GM23338 (cell line): ENCODE measurements around the gene TSPAN7. TPM values are rescaled to one million over a fixed set of nuclear protein-coding genes. Genes with fewer than 3 reads are reported as not detected.

Experiments used
- ATAC-seq: fragments of 200-7000 bp; cut with Tn5 transposase; 3 replicates; pipeline ENCODE4 v1.9.1; 2020
- DNase-seq: peaks from one replicate; pipeline ENCODE4 v3.0.0-alpha.2; 2015; ENCODE audit warnings: low spot score
- H2AFZ ChIP-seq: fragments of 200-600 bp; sonication (generic); 2 replicates; pipeline ENCODE4 v1.8.0; 2016; ENCODE audit warnings: antibody characterized with exemption, mild to moderate bottlenecking, moderate library complexity
- H3F3A ChIP-seq: fragments of 200-600 bp; sonication (generic); replicated peaks from 2 replicates; pipeline ENCODE4 v1.8.0; 2017; ENCODE audit warnings: antibody characterized with exemption, mixed run types, low read depth
- H3K27ac ChIP-seq: fragments of 200-600 bp; sonication (generic); 2 replicates; pipeline ENCODE4 v1.6.1; 2016; ENCODE audit warnings: low read depth
- H3K27me3 ChIP-seq: fragments of 200-600 bp; sonication (generic); 2 replicates; pipeline ENCODE4 v1.8.0; 2016; ENCODE audit warnings: mild to moderate bottlenecking, mixed run types, moderate library complexity; ENCODE audit not compliant: insufficient read depth
- H3K36me3 ChIP-seq: fragments of 200-600 bp; sonication (generic); 2 replicates; pipeline ENCODE4 v1.8.0; 2016; ENCODE audit warnings: mild to moderate bottlenecking; ENCODE audit not compliant: insufficient read depth
- H3K4me1 ChIP-seq: fragments of 200-600 bp; sonication (generic); 2 replicates; pipeline ENCODE4 v1.8.0; 2016; ENCODE audit warnings: mild to moderate bottlenecking, moderate library complexity; ENCODE audit not compliant: insufficient read depth
- H3K4me2 ChIP-seq: fragments of 200-600 bp; sonication (generic); 2 replicates; pipeline ENCODE4 v1.7.1; 2017; ENCODE audit warnings: mixed run types
- H3K4me3 ChIP-seq: fragments of 200-600 bp; sonication (generic); 2 replicates; pipeline ENCODE4 v1.6.1; 2016; ENCODE audit warnings: mixed run types
- H3K79me2 ChIP-seq: fragments of 200-600 bp; sonication (generic); replicated peaks from 2 replicates; pipeline ENCODE4 v1.8.0; 2017; ENCODE audit warnings: mild to moderate bottlenecking; ENCODE audit not compliant: insufficient read depth
- H3K9me2 ChIP-seq: fragments of 200-600 bp; sonication (generic); 2 replicates; pipeline ENCODE4 v1.8.0; 2017; ENCODE audit not compliant: insufficient read depth
- H4K20me1 ChIP-seq: fragments of 200-600 bp; sonication (generic); replicated peaks from 2 replicates; pipeline ENCODE4 v1.8.0; 2017; ENCODE audit warnings: mild to moderate bottlenecking; ENCODE audit not compliant: insufficient read depth
- H3K27ac Mint-ChIP-seq: 2 replicates; pipeline ENCODE4 v1.8.0; 2020; ENCODE audit warnings: inconsistent platforms, mild to moderate bottlenecking, moderate library complexity, mixed read lengths
- H3K27me3 Mint-ChIP-seq: 3 replicates; pipeline ENCODE4 v1.8.0; 2022; ENCODE audit warnings: low read depth, mild to moderate bottlenecking, moderate library complexity, mixed read lengths, inconsistent platforms; ENCODE audit not compliant: insufficient read depth, poor library complexity
- H3K36me3 Mint-ChIP-seq: 3 replicates; pipeline ENCODE4 v1.8.0; 2021; ENCODE audit warnings: low read depth, mild to moderate bottlenecking, inconsistent platforms, moderate library complexity, mixed read lengths
- H3K4me1 Mint-ChIP-seq: 3 replicates; pipeline ENCODE4 v1.8.0; 2020; ENCODE audit warnings: mild to moderate bottlenecking, inconsistent platforms, mixed read lengths
- H3K4me3 Mint-ChIP-seq: 3 replicates; pipeline ENCODE4 v1.8.0; 2021; ENCODE audit warnings: moderate library complexity, mild to moderate bottlenecking, inconsistent platforms, mixed read lengths
- H3K9me3 Mint-ChIP-seq: 3 replicates; pipeline ENCODE4 v1.8.0; 2020; ENCODE audit warnings: moderate library complexity, mild to moderate bottlenecking, inconsistent platforms, mixed read lengths
- CREB1 ChIP-seq: fragments of 250-450 bp; sonication (Bioruptor Pico); IDR thresholded peaks from 2 replicates; pipeline ENCODE4 v1.5.0; 2020; ENCODE audit warnings: low read depth, mild to moderate bottlenecking, moderate library complexity
- EZH2 ChIP-seq: fragments of 200-600 bp; sonication (generic); IDR thresholded peaks from one replicate; pipeline ENCODE4 v1.8.0; 2017; ENCODE audit warnings: antibody characterized with exemption, mild to moderate bottlenecking, low read depth; ENCODE audit not compliant: unreplicated experiment
- EZH2phosphoT487 ChIP-seq: fragments of 200-600 bp; sonication (generic); IDR thresholded peaks from one replicate; pipeline ENCODE4 v1.8.1; 2018; ENCODE audit warnings: antibody characterized with exemption; ENCODE audit not compliant: unreplicated experiment
- JUNB ChIP-seq: IDR thresholded peaks from one replicate; pipeline ENCODE4 v1.6.1; 2016; ENCODE audit warnings: antibody characterized with exemption; ENCODE audit not compliant: unreplicated experiment
- NANOG ChIP-seq: IDR thresholded peaks from 2 replicates; pipeline ENCODE4 v1.6.1; 2016; ENCODE audit warnings: antibody characterized with exemption, borderline replicate concordance
- POLR2AphosphoS5 ChIP-seq: IDR thresholded peaks from 2 replicates; pipeline ENCODE4 v1.6.1; 2016; ENCODE audit warnings: antibody characterized with exemption, low read depth
- STAT1 ChIP-seq: IDR thresholded peaks from one replicate; pipeline ENCODE4 v1.6.1; 2016; ENCODE audit warnings: antibody characterized with exemption; ENCODE audit not compliant: unreplicated experiment
- ZNF114 ChIP-seq: fragments of 250-450 bp; sonication (Bioruptor Pico); IDR thresholded peaks from 2 replicates; pipeline ENCODE4 v1.5.0; 2020; ENCODE audit warnings: mild to moderate bottlenecking, moderate library complexity
- ZNF331 ChIP-seq: fragments of 250-450 bp; sonication (Bioruptor Pico); IDR thresholded peaks from 2 replicates; pipeline ENCODE4 v1.5.0; 2020; ENCODE audit warnings: low read depth, mild to moderate bottlenecking, moderate library complexity
- polyA plus RNA-seq: library from polyadenylated mRNA; unstranded; fragments of >200 nt; fragmentation: Nextera tagmentation; extraction: Ambion mirVana; gene quantifications from 2 replicates; pipeline ENCODE4 v1.2.1, GENCODE V29; 2016
- total RNA-seq: library from RNA; depleted of rRNA; stranded (reverse); fragments of >200 nt; shearing (Covaris generic); gene quantifications from 2 replicates; pipeline ENCODE4 v1.2.3, GENCODE V29; 2014
- TF ChIP-seq, protein P1 (sequence below): fragments of 250-450 bp; sonication (Bioruptor Pico); IDR thresholded peaks from 2 replicates; pipeline ENCODE4 v1.5.0; 2020; ENCODE audit warnings: mild to moderate bottlenecking, moderate library complexity
- TF ChIP-seq, protein P2 (sequence below): IDR thresholded peaks from 2 replicates; pipeline ENCODE4 v1.6.1; 2016; ENCODE audit warnings: antibody characterized with exemption
- TF ChIP-seq, protein P3 (sequence below): IDR thresholded peaks from one replicate; pipeline ENCODE4 v1.6.1; 2018; ENCODE audit warnings: antibody characterized with exemption; ENCODE audit not compliant: unreplicated experiment

The TSPAN7 gene
- total and polyA plus RNA-seq, 2 experiments from 2014 or later, result 7.2 to 11.5 TPM

DNA sequence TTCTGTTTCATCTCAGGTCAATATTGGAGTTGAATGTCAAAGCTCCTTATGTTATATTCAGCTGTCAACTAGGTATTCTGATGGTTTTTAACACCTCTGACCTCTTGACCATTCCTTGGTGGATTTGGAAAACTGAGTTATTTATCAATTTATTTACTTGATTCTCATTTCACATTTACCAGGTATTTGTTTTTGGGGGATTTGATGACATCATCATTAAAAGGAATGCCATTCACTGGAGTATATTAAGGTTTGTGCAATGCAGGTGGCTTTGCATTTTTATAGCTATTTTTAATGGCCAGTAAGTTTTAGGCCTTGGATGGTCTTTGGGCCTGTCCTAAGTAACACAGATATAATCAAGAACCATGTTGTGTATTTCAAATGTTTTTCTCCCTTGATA is 67.2 kb downstream of the TSPAN7 start:
- H3K9me3 Mint-ChIP-seq, result no peaks in the 10 kb centered on the region
- Histone ChIP-seq H4K20me1 (no peaks in the 10 kb centered on the region), H3K36me3 (no peaks in the 10 kb centered on the region), H3F3A (no peaks in the 10 kb centered on the region), H3K4me1 (no peaks in the 10 kb centered on the region), H3K79me2 (no peaks in the 10 kb centered on the region), H3K9me2 (no peaks in the 10 kb centered on the region), H3K4me3 (no peak overlapping the region), H3K27me3 (no peaks in the 10 kb centered on the region), H2AFZ (no peak overlapping the region), H3K4me2 (no peak overlapping the region), H3K27ac (no peak overlapping the region)
- no peak for TF ChIP-seq ZNF331 (CRISPR knock-in tag)
- no peak for TF ChIP-seq NANOG
- TF ChIP-seq EZH2phosphoT487, result no peak
- no peak for TF ChIP-seq STAT1
- TF ChIP-seq, protein P1, sequence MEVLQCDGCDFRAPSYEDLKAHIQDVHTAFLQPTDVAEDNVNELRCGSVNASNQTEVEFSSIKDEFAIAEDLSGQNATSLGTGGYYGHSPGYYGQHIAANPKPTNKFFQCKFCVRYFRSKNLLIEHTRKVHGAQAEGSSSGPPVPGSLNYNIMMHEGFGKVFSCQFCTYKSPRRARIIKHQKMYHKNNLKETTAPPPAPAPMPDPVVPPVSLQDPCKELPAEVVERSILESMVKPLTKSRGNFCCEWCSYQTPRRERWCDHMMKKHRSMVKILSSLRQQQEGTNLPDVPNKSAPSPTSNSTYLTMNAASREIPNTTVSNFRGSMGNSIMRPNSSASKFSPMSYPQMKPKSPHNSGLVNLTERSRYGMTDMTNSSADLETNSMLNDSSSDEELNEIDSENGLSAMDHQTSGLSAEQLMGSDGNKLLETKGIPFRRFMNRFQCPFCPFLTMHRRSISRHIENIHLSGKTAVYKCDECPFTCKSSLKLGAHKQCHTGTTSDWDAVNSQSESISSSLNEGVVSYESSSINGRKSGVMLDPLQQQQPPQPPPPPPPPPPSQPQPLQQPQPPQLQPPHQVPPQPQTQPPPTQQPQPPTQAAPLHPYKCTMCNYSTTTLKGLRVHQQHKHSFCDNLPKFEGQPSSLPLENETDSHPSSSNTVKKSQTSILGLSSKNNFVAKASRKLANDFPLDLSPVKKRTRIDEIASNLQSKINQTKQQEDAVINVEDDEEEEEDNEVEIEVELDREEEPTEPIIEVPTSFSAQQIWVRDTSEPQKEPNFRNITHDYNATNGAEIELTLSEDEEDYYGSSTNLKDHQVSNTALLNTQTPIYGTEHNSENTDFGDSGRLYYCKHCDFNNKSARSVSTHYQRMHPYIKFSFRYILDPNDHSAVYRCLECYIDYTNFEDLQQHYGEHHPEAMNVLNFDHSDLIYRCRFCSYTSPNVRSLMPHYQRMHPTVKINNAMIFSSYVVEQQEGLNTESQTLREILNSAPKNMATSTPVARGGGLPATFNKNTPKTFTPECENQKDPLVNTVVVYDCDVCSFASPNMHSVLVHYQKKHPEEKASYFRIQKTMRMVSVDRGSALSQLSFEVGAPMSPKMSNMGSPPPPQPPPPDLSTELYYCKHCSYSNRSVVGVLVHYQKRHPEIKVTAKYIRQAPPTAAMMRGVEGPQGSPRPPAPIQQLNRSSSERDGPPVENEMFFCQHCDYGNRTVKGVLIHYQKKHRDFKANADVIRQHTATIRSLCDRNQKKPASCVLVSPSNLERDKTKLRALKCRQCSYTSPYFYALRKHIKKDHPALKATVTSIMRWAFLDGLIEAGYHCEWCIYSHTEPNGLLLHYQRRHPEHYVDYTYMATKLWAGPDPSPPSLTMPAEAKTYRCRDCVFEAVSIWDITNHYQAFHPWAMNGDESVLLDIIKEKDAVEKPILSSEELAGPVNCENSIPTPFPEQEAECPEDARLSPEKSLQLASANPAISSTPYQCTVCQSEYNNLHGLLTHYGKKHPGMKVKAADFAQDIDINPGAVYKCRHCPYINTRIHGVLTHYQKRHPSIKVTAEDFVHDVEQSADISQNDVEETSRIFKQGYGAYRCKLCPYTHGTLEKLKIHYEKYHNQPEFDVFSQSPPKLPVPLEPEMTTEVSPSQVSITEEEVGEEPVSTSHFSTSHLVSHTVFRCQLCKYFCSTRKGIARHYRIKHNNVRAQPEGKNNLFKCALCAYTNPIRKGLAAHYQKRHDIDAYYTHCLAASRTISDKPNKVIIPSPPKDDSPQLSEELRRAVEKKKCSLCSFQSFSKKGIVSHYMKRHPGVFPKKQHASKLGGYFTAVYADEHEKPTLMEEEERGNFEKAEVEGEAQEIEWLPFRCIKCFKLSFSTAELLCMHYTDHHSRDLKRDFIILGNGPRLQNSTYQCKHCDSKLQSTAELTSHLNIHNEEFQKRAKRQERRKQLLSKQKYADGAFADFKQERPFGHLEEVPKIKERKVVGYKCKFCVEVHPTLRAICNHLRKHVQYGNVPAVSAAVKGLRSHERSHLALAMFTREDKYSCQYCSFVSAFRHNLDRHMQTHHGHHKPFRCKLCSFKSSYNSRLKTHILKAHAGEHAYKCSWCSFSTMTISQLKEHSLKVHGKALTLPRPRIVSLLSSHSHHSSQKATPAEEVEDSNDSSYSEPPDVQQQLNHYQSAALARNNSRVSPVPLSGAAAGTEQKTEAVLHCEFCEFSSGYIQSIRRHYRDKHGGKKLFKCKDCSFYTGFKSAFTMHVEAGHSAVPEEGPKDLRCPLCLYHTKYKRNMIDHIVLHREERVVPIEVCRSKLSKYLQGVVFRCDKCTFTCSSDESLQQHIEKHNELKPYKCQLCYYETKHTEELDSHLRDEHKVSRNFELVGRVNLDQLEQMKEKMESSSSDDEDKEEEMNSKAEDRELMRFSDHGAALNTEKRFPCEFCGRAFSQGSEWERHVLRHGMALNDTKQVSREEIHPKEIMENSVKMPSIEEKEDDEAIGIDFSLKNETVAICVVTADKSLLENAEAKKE, result no peak
- no peak for TF ChIP-seq JUNB
- TF ChIP-seq, protein P2, sequence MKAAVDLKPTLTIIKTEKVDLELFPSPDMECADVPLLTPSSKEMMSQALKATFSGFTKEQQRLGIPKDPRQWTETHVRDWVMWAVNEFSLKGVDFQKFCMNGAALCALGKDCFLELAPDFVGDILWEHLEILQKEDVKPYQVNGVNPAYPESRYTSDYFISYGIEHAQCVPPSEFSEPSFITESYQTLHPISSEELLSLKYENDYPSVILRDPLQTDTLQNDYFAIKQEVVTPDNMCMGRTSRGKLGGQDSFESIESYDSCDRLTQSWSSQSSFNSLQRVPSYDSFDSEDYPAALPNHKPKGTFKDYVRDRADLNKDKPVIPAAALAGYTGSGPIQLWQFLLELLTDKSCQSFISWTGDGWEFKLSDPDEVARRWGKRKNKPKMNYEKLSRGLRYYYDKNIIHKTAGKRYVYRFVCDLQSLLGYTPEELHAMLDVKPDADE, result no peak
- TF ChIP-seq, protein P3, sequence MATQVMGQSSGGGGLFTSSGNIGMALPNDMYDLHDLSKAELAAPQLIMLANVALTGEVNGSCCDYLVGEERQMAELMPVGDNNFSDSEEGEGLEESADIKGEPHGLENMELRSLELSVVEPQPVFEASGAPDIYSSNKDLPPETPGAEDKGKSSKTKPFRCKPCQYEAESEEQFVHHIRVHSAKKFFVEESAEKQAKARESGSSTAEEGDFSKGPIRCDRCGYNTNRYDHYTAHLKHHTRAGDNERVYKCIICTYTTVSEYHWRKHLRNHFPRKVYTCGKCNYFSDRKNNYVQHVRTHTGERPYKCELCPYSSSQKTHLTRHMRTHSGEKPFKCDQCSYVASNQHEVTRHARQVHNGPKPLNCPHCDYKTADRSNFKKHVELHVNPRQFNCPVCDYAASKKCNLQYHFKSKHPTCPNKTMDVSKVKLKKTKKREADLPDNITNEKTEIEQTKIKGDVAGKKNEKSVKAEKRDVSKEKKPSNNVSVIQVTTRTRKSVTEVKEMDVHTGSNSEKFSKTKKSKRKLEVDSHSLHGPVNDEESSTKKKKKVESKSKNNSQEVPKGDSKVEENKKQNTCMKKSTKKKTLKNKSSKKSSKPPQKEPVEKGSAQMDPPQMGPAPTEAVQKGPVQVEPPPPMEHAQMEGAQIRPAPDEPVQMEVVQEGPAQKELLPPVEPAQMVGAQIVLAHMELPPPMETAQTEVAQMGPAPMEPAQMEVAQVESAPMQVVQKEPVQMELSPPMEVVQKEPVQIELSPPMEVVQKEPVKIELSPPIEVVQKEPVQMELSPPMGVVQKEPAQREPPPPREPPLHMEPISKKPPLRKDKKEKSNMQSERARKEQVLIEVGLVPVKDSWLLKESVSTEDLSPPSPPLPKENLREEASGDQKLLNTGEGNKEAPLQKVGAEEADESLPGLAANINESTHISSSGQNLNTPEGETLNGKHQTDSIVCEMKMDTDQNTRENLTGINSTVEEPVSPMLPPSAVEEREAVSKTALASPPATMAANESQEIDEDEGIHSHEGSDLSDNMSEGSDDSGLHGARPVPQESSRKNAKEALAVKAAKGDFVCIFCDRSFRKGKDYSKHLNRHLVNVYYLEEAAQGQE, result no peak
- TF ChIP-seq EZH2, result no peak
- TF ChIP-seq CREB1, result no peak
- TF ChIP-seq ZNF114 (CRISPR knock-in tag), result no peak
- TF ChIP-seq POLR2AphosphoS5, result no peak
- H3K4me3 Mint-ChIP-seq, result no peak overlapping the region
- ATAC-seq, result no peak
- no peak overlapping the region for H3K27ac Mint-ChIP-seq
- H3K4me1 Mint-ChIP-seq, result 0 out of 3 replicates have a peak, but pooled peaks cover 3% of the 10 kb centered on the region
- no peaks in the 10 kb centered on the region for H3K36me3 Mint-ChIP-seq
- H3K27me3 Mint-ChIP-seq, result peaks cover 2% of the 10 kb centered on the region
- no peak for DNase-seq
